Stomach smooth muscle (tissue), 2 donors: ENCODE data around the gene PIGU.
"Not testable (repeated sequence)": the region's sequence is repeated elsewhere in the genome, so short reads cannot be mapped to it uniquely, and the experiment has no call there.

Experiments used
- H3K27ac ChIP-seq: one replicate; pipeline ENCODE4 v1.7.0; 2013; ENCODE audit warnings: mild to moderate bottlenecking, low read length, inconsistent platforms
- H3K27me3 ChIP-seq, 2 donors: one replicate each; pipeline ENCODE4 v1.7.0; 2013; ENCODE audit warnings: low read length in 2 of 2; ENCODE audit not compliant: insufficient read depth in 2 of 2, control insufficient read depth in 1 of 2
- H3K36me3 ChIP-seq, 2 donors: one replicate each; pipeline ENCODE4 v1.7.0; 2013; ENCODE audit warnings: low read length in 2 of 2; ENCODE audit not compliant: control insufficient read depth in 2 of 2, insufficient read depth in 2 of 2
- H3K4me1 ChIP-seq: one replicate; pipeline ENCODE4 v1.7.0; 2013; ENCODE audit warnings: low read length; ENCODE audit not compliant: control insufficient read depth, insufficient read depth
- H3K4me3 ChIP-seq, 2 donors: one replicate each; pipeline ENCODE4 v1.7.0; 2013; ENCODE audit warnings: low read length in 2 of 2
- H3K9ac ChIP-seq, 2 donors: one replicate each; pipeline ENCODE4 v1.7.0; 2013; ENCODE audit warnings: low read length in 2 of 2, mild to moderate bottlenecking in 1 of 2
- H3K9me3 ChIP-seq, 2 donors: one replicate each; pipeline ENCODE4 v1.7.0; 2013; ENCODE audit warnings: low read length in 2 of 2; ENCODE audit not compliant: control insufficient read depth in 2 of 2
- donor health status: healthy.
- donor health status: Pancreatic carcinoma.

Gene PIGU

DNA sequence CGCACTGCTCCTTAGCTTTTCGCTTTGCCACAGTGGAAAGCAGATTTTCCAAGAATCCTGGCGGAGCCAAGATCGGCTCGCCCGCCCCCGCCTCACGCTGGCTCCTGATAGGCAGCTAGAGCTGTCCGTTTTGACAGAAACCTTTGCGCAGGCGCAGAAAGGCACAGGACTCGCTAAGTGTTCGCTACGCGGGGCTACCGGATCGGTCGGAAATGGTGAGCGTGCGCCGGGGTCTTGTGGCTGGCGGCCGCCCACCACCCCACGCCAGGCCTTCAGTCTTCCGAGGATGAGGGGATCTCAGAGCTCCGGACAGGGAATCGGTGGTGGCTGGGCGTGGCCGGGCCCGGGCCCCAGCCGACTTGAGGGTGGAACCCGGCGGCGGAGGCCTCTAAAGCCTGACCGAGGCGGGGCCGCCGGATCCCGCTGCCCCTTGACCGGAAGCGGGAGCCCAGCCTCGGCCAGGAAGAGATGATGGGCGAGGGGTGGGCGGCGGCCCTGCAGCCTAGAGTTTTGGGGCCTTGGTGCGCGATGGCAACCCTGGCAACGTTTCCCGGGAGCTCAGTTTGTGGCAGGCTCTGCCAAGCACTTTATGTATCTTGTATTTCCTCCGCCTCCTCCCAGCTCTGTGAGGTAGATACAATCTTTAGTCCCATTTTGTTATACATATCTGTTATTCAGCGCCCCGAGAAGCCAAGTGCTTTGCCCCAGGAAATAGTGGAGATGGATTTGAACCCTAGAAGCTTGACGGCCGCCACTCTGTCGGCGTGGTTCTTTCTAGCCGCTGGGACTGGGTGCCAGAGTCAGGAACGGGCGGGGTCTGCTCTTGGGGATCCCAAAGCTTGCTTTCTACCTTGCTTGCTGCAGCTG lies 160.4 kb downstream of the PIGU start, which contains the start of gene DYNLRB1:
DYNLRB1 (plus strand) TSS at position 176 of the 867 bp plus-strand sequence; CDS start at position 213, 37 bp downstream.
- peaks cover 0 to 2% of the 10 kb centered on the region in 2 donors for H3K36me3 ChIP-seq
- peak within 1 kb of the TSS; percentile 88 to 89 for H3K9ac ChIP-seq
- H3K9me3 ChIP-seq, result no peaks in the 10 kb centered on the region
- peak within 1 kb of the TSS; percentile 90 for H3K27ac ChIP-seq
- H3K4me3 ChIP-seq, result peak within 1 kb of the TSS; percentile 91 to 95
- H3K4me1 ChIP-seq, result peaks cover 5% of the 10 kb centered on the region
- H3K27me3 ChIP-seq, result no peaks in the 10 kb centered on the region

DNA sequence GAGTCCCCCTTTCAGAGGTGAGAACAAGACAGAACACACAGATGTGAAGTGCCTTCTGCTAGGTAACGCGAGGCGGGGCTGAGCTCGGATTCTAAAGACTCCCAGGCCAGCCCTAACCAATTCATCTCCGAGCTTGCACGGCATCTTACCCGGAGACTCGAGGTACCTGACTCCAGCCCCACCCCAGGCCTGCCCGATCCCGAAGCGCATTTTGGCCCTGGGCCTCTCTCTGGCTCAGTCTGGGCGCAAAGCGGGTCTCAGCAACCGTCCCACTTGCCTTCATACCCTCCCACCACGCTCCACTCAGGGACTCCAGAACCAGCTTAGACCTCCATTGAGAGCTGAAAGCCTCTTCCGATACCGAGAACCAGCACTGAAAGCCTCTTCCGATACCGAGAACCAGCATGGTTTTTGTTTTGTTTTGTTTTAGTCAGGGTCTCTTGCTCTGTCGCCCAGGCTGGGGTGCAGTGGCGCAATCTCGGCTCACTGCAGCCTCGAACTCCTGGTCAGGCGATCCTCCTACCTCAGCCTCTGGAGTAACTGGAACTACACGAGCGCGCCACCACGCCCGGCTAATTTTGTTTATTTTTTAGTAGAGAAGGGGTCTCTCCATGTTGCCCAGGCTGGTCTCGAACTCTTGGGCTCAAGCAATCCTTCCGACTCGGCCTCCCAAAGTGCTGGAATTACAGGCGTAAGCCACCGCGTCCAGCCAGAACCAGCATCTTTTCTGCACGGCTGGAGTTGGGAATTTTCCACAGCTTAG lies 161.2 kb downstream of the PIGU start:
- H3K4me1 ChIP-seq, result peaks cover 5% of the 10 kb centered on the region
- H3K27ac ChIP-seq, result peak overlapping the region; percentile 90
- H3K4me3 ChIP-seq, result peak overlapping the region; percentile 91 to 95
- H3K27me3 ChIP-seq, result no peaks in the 10 kb centered on the region
- peak overlapping the region; percentile 88 to 89 for H3K9ac ChIP-seq
- no peaks in the 10 kb centered on the region for H3K9me3 ChIP-seq
- peaks cover 3 to 5% of the 10 kb centered on the region in 2 donors for H3K36me3 ChIP-seq

DNA sequence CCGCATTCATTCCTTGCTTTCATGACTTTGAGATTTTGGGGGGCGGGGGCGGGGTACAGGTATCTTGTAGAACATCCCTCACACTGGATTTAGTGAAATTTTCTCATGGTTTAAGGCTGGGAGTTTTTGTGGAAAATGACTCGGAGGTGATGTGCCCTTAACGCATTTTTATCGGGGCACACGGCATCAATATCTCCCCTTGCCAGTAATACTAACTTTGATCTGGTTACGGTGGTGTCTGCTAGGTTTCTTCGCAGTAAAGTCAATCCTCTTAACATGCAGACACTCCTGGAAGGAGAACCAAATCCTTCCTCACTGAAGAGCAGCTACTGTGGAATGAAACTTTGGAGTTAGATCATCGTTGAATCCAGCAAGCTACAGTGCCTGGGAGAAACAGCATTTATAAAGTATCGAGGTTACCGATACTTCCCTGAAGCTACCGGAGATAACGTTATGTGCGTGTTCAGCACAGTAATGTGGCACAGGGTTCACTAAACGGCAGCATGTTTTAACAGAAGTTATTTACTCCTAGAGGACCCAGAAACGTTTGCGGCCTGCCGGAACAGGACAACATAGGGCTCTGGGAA lies 161.9 kb downstream of the PIGU start:
- no peaks in the 10 kb centered on the region for H3K9me3 ChIP-seq
- H3K9ac ChIP-seq, result peak overlapping the region; percentile 88 to 89
- peaks cover 2 to 5% of the 10 kb centered on the region in 2 donors for H3K36me3 ChIP-seq
- no peaks in the 10 kb centered on the region for H3K27me3 ChIP-seq
- H3K4me1 ChIP-seq, result peaks cover 5% of the 10 kb centered on the region
- peak overlapping the region; percentile 90 for H3K27ac ChIP-seq
- H3K4me3 ChIP-seq, result peak overlapping the region; percentile 91 to 95

DNA sequence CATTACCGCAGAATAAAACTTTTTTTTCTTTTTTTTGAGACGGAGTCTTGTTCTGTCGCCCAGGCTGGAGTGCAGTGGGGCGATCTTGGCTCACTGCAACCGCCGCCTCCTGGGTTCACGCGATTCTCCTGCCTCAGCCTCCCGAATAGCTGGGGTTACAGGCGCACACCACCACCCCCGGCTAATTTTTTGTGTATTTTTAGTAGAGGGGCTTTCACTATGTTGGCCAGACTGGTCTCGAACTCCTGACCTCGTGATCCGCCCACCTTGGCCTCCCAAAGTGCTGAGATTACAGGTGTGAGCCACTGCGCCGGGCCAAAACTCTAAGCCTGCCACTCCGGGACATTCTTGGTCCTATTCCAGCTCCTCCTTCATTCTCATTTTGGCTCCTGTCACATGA lies 162.9 kb downstream of the PIGU start:
- H3K4me3 ChIP-seq, H3K9ac ChIP-seq, H3K27ac ChIP-seq, H3K36me3 ChIP-seq, H3K4me1 ChIP-seq, H3K27me3 ChIP-seq, H3K9me3 ChIP-seq: not testable (repeated sequence)

DNA sequence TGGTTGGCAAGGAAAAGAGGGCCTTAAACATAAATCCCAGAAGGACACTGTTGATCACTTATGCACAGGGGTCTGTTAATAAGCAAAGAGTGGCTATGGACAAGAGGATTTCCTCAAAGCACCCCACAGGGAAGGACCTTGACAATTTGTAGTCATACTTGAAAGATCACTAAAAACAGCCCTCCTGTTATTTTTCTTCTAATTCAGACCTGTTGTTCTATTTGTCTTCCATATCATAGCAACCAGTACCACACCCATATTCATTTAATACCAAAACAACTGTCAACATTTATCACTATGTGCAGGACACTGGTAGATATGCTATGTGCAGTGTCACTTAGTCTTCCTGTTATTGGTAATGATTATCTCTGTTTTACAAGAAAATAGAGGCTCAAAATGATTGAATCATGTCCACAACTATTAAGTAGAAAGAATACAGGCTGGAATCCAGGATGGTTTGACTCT lies 163.9 kb downstream of the PIGU start:
- Histone ChIP-seq H3K36me3 (peaks cover 3 to 14% of the 10 kb centered on the region in 2 donors), H3K4me3 (no peak overlapping the region), H3K27ac (no peak overlapping the region), H3K9me3 (no peaks in the 10 kb centered on the region), H3K9ac (no peak overlapping the region), H3K27me3 (no peaks in the 10 kb centered on the region), H3K4me1 (peaks cover 5% of the 10 kb centered on the region)

DNA sequence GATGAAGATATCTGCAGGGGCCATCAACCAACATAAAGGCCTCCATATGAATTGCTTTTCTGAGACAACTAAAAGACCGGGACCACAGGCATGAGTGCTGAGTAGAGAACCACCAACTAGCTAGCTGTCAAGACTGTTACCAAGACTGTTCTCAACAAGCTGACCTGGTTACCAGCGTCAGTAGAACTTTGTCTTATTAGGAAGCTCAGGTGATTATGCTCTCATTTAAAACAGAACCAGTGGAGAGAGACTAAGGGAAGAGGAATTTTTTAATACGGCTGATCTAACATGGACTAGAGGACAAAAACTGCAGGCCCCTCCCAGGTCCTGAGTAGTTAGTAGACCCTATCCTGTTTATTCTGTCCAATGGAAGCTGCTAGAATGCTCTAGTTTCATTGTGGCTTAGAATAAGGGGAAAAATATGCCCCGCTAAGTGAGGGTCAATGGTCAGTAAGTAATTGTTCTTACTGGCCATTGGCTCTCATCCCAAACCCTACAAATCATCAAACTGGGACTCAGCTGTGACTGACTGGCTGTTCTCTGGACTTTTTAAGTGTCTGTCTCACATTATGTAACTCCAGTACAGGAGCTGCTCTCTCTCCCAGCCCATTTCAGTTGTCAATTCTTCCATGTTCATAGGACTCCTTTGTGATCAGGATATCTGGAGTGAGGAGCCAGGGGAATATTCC lies 164.5 kb downstream of the PIGU start:
- Histone ChIP-seq H3K36me3 (peaks cover 8 to 18% of the 10 kb centered on the region in 2 donors), H3K27me3 (no peaks in the 10 kb centered on the region), H3K9ac (no peak overlapping the region), H3K4me3 (no peak overlapping the region), H3K9me3 (no peaks in the 10 kb centered on the region), H3K27ac (no peak overlapping the region), H3K4me1 (peaks cover 5% of the 10 kb centered on the region)

DNA sequence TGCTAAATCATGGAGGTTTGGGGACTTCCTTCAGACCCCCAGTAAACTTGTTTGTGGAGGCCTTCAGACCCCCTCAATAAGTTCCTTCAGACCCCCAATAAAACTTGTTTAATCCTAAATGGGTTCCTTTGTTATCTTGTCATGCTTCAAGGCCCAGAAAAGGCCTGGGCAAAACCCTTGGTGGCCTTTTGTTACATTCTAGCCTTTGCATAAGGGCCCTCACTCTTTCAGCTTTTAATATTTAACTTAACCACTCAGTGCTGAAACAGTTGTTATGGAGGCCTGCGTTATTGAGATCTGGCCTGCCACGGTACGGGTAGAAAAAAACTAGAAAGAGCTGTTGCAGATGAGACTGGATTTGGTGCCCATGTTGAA lies 165.0 kb downstream of the PIGU start:
- H3K4me1 ChIP-seq, result peaks cover 5% of the 10 kb centered on the region
- no peak overlapping the region for H3K4me3 ChIP-seq
- H3K36me3 ChIP-seq, result peaks cover 8 to 18% of the 10 kb centered on the region in 2 donors
- H3K27ac ChIP-seq, result no peak overlapping the region
- no peaks in the 10 kb centered on the region for H3K9me3 ChIP-seq
- H3K9ac ChIP-seq, result no peak overlapping the region
- no peaks in the 10 kb centered on the region for H3K27me3 ChIP-seq

DNA sequence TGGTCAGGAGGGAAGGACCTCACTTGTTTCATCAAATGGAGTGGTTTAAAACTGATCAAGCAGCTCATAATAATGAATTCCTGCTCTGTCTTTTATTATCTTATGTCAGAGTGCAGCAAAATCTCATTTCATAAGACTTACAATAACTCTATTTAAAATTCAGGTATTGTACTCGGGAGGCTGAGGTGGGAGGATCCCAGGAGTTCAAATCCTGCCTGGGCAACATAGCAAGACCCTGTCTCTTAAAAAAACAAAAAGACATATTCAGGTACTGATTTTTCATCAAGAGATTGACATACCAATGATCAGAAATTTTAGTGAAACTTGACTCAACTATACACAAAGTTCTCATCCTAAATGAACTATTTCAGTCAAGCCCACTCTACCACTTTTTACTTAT lies 166.3 kb downstream of the PIGU start:
- H3K27ac ChIP-seq, result no peak overlapping the region
- no peaks in the 10 kb centered on the region for H3K9me3 ChIP-seq
- H3K27me3 ChIP-seq, result no peaks in the 10 kb centered on the region
- peaks cover 5% of the 10 kb centered on the region for H3K4me1 ChIP-seq
- H3K36me3 ChIP-seq, result peaks cover 17 to 18% of the 10 kb centered on the region in 2 donors
- H3K9ac ChIP-seq, result no peak overlapping the region
- no peak overlapping the region for H3K4me3 ChIP-seq
